GM19035 (cell line): Measurements from ENCODE around the gene OXTR.
"Not testable (repeated sequence)": the region's sequence is repeated elsewhere in the genome, so short reads cannot be mapped to it uniquely, and the experiment has no call there.

Experiments
- ATAC-seq: cut with Tn5 transposase; IDR thresholded peaks from one replicate; pipeline ENCODE4 v1.9.1; 2021; ENCODE audit not compliant: unreplicated experiment

OXTR gene

DNA sequence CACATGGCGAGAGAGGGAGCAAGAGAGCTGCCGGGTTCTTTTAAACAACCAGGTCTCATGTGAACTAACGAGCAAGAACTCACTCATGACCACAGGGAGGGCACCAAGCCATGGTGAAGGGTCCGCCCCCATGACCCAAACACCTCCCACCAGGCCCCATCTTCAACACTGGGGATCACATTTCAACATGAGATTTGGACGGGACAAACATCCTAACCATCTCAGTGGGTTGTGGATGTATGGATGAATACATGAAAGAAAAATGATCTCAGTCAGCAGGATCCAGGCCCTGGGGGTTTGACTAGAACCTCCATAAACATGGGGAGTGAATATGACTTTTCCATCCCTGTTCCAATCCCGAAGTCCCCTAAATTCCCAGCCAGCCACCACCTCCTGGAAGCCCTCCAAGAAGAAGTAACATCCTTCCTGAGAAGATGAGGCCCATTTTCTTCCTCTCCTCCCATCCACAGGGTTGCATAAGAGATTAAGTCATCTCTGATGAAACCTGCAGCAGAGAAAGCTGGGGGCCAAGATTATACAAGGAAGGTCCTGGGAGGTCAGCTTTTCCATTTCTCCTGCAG, 26.3 kb downstream of the OXTR start:
- ATAC-seq = no peak

DNA sequence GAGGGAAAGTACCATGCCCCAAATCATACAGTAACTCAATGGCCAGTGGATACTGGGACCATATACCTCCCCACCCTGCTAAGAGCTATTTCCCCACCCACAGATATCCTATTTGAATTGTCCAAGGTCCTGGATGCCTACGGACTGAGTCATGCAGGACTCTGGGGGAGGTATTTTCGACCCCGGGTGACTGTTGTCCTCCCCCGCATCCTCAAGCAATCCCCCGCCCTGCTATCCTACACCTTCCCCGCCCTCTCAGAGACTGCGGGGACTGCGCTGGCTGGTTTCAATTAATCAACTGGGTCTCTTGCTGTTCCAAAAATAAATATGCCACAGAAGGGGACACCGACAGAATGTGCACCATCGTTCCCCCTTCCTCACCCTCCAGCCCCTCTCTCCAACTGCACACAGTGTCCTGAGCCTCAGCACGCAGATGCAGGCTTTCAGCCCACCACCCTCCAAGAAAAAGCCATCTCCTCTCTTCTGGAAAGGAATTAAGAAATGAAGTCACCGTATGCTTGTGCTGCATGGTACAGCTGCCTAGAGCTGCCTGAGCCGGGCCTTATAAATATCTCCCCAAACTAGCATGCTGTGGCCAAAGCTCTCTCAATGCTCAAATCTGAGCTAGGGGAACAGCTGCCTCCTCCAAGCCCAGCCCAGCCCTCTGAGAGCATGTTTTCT, 27.7 kb downstream of the OXTR start:
- ATAC-seq = no peak

GRCh38 chr3:8739757-8740504, 29.5 kb downstream of the OXTR start:
- no peak for ATAC-seq

- no peak for ATAC-seq
Observed at GRCh38 chr3:8738639-8739038, 30.8 kb downstream of the OXTR start.

GRCh38 chr3:8737823-8738222, 31.6 kb downstream of the OXTR start:
- no peak for ATAC-seq

- no peak for ATAC-seq
Observed at GRCh38 chr3:8737301-8737700, 32.1 kb downstream of the OXTR start.

DNA sequence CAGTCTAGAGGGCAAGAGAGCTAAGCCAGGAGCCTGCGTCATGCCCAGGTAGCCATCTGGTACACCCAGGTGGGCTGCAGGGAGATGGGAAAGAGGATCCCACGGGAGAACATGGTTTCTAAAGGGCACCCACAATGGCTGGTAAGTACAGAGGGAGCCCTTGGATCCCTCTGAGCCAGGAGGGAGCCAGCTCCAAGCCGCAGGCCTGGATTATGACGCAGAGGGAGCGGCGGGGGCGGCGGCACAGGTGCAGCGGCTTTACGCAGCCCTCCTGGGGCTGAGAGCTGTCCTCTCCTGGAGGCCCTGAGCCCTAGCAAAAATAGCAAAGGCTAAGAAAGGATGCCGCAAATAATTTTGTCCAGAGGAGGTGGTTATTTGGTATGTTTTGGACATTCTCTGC, 33.0 kb downstream of the OXTR start:
- no peak for ATAC-seq

- no peak for ATAC-seq
Observed at GRCh38 chr3:8734908-8735307, 34.5 kb downstream of the OXTR start.

DNA sequence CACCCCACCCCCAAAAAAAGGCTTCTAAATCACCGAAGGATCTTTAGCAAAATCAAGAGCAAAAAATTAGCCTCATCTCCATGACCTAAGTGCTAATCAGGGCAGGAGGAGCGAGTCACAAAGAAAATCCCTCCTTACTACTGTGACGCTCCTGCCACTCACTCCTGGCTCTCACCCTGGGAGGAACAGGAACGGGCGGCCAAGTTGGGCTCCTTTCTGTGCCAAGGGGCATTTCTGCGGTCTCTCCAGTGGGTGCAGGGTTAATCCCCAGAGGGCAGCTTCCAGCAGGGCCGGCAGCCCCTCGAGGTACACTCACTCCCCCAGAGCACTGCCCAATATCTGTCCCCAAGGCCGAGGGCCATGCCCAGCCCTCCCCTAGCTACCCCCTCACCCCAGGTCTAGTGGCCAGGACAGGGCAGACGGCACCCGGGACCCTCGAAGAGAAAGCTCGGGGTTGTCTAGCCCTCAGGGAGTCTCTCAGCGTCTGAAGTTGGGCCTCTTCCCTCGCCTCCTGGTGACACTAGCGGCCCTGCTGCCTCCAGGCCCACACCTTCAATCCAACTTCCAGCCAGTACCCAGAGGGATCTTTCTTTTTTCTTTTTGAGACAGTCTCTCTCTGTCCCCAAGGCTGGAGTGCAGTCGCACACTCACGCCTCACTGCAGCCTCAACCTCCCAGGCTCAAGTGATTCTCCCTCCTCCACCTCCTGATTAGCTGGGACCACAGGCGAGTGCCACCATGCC, 35.1 kb downstream of the OXTR start:
- ATAC-seq = no peak

- ATAC-seq = no peak
Observed at GRCh38 chr3:8733332-8734094, 35.9 kb downstream of the OXTR start, which contains the start of gene CAV3. CAV3 (plus strand) TSS chr3:8733802; CDS start chr3:8733877, 75 bp downstream.

DNA sequence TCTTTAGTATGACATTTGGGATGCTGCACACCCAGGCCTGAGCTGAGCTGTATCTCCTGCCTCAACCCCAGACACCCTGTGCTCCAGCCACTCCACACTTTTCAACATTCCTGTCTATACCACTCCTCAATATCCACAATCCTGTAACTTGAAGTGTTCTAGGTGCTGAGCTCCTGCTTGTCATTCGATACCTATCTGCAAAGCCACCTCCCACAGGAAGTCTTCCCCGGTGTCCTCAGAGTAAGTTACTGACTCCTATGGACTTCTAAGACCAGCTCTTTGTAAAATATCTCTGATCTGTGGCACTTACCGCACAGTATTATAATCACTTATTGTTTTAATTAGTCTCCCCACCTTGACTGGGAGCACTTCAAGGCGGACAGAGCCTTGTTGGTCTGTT, 37.0 kb downstream of the OXTR start:
- no peak for ATAC-seq

DNA sequence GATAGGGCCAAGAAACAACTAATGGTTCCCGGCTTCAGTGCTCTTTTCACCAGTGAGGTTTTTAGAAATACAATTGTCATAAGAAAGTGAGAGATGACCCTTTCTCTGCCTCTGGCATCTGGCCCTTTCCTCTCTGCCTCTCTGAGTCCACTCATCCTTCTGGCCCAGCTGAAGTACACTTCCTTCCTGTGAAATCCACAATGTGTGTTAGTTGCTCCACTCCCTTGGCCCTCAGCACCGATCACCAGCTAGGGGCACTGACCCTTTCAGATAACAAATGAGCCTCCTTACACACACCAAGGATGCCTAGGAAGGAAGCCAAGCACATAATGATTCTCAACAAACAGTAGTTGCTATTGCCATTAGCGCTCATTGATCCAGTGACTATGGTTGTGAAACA, 38.8 kb downstream of the OXTR start:
- ATAC-seq = no peak

DNA sequence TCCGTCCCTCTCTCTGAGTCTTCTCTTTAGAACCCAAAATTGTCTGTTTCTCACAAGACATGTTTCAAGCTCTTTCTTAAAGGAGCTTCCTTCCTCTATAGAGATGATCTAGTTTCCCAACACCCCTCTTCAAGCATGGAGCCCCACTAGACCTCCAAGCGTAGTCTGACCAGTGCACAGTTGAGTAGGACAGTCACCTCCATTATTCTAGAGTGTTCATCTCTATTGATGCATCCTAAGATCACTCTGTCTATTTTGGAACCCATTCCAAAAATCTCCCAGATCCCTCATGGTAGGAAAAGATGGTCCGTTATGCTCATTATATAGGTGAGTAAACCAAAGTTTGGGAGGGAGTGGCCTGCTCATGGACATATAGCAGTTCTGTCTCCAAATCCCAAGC, 39.9 kb downstream of the OXTR start:
- ATAC-seq = no peak

GRCh38 chr3:8727605-8728512, 41.6 kb downstream of the OXTR start:
- no peak for ATAC-seq

DNA sequence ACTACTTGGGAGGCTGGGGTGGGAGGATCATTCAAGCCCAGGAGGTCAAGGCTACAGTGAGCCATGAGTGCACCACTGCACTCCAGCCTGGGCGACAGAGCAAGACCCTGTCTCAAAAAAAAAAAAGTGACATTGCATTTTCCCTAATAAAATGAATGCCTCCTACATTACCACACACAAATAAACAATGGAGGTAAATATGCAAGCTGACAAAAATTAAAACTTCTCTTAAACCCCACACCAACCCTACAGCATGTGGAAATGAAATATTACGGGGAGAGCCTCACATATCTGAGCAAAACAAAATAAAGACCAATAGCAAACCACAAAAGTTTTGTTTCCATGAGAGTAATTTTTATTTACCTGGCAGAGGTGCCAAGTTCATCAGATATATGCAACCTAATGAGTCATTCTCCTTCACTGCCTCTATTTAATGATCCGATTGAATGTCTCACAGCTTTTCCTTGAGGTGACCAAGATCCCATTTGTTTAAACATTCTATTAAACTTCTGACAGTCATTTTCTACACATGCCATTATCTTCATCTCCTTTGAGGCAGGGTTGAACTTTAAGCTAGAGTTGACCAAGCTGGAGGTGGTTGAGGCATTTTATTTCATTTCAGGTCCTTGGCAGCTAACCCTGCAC, 45.2 kb downstream of the OXTR start:
- ATAC-seq = no peak

- no peak for ATAC-seq
Observed at GRCh38 chr3:8723612-8724011, 45.8 kb downstream of the OXTR start.

DNA sequence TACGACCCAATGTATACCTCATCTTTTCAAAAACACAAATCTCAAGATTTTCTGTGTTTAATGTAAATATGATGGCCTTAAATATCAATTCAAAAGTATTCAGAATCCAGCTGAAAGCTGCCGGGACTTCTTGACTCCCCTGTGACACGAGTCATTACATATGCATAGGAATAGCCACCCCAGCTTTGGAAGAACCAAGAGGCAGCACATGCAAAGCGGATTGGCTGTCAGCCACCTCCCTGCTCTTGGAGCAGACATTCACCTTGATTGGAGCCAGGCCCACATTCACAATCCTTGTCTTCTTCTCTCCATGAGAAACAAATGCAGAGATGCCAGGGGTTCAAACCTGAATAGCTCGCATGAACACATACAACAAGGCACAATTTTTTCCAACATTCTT, 46.6 kb downstream of the OXTR start:
- ATAC-seq = no peak

GRCh38 chr3:8715757-8716156, 53.7 kb downstream of the OXTR start:
- ATAC-seq = not testable (repeated sequence)
